HPDE6-E6E7 (cell line): Measurements from ENCODE around the gene SMAD6.
"Not testable (repeated sequence)": the region's sequence is repeated elsewhere in the genome, so short reads cannot be mapped to it uniquely, and the experiment has no call there.

ENCODE experiments used
- DNase-seq: peaks from one replicate; pipeline ENCODE4 v3.0.0; 2011; ENCODE audit warnings: missing footprints; ENCODE audit errors: extremely low spot score

SMAD6 gene

DNA sequence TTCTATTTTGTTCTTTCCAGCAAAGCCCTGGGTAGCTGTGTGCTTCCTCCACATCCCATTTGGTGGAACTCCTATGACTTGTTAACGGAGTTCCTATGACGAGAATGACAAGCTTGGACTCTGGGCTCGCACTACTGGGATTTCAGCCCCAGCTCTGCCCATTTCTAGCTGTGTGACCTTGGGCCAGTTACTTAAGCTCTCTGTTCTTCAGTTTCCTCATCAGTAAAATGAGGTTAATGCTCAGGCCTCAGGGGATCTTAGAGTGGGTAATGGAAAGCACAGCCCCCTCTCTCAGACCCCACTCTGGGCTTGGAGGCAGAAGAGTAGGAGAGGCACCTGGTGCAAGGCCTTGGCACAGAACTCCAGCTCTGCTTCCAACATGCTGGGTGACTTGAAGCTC is 123.1 kb downstream of the SMAD6 start:
- DNase-seq = no peak

DNA sequence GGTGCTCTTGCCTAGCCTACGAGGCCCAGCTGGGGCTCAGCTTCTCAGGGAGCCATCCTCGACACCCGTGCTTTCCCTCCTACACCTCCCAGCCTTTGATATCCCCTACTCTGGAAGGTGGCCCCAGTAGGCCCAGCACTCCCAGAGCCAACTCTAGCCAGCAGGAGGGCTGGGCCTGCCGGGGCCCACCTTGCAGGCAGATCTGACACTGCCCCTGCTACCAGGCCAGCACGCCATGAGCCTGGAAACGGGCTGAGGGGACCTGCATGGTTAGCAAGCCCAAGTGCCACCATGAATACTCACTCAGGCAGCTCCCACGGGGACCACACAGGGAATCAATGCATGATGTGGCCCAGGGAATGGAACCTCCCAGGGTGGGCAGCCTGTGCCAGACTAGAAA is 123.7 kb downstream of the SMAD6 start:
- DNase-seq = no peak

- no peak for DNase-seq
Observed at GRCh38 chr15:66826507-66826906, 124.5 kb downstream of the SMAD6 start.

- no peak for DNase-seq
Observed at GRCh38 chr15:66827039-66827697, 125.1 kb downstream of the SMAD6 start.

- DNase-seq = no peak
Observed at GRCh38 chr15:66827698-66828055, 125.6 kb downstream of the SMAD6 start.

DNA sequence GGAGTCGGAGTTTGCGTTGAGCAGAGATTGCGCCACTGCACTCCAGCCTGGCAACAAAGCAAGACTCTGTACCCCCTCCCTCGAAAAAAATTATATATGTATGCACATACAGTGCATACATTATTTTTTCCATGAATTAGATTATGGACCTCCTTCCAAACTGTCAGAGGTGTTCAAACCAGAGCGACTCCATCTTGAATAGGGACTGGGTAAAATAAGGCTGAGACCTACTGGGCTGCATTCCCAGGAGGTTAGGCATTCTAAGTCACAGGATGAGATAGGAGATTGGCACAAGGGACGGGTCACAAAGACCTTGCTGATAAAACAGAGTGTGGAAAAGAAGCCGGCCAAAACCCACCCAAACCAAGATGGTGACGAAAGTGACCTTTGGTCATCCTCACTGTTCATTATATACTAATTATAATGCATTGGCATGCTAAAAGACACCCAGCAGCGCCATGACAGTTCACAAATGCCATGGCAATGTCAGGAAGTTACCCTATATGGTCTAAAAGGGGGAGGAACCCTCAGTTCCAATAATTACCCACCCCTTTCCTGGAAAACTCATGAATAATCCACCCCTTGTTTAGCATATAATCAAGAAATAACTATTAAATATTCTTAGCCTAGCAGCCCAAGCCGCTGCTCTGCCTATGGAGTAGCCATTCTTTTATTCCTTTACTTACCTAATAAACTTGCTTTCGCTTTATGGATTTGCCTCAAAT is 126.9 kb downstream of the SMAD6 start:
- DNase-seq = not testable (repeated sequence)

- no peak for DNase-seq
Observed at GRCh38 chr15:66829551-66830121, 127.6 kb downstream of the SMAD6 start.

GRCh38 chr15:66830358-66830757 is 128.3 kb downstream of the SMAD6 start:
- DNase-seq = peak; percentile 90

- DNase-seq = no peak
Observed at GRCh38 chr15:66830823-66831222, 128.8 kb downstream of the SMAD6 start.

- no peak for DNase-seq
Observed at GRCh38 chr15:66831289-66831688, 129.3 kb downstream of the SMAD6 start.

GRCh38 chr15:66831801-66832390 is 129.9 kb downstream of the SMAD6 start:
- DNase-seq = no peak
